GM21619 (cell line): Measurements from ENCODE around the gene BPIFB1.

ENCODE experiments used
- ATAC-seq: cut with Tn5 transposase; IDR thresholded peaks from one replicate; pipeline ENCODE4 v1.9.1; 2021; ENCODE audit not compliant: unreplicated experiment

Gene BPIFB1

GRCh38 chr20:33282991-33283555 lies at the start of gene BPIFB1:
BPIFB1 (plus strand) TSS chr20:33283214; CDS start chr20:33286074, 2,860 bp downstream.
- ATAC-seq: no peak

- ATAC-seq: no peak
These were observed 49.0 kb upstream of the BPIFB1 start for GRCh38 chr20:33234050-33234449.

GRCh38 chr20:33235696-33236095 lies 47.3 kb upstream of the BPIFB1 start, which contains the start of gene BPIFA1:
BPIFA1 (plus strand) TSS chr20:33235996; CDS start chr20:33237712, 1,716 bp downstream.
- no peak for ATAC-seq

- no peak for ATAC-seq
These were observed 46.7 kb upstream of the BPIFB1 start for GRCh38 chr20:33236351-33236750.

- ATAC-seq: no peak
These were observed 45.0 kb upstream of the BPIFB1 start for GRCh38 chr20:33237989-33238388.

- ATAC-seq: no peak
These were observed 43.6 kb upstream of the BPIFB1 start for GRCh38 chr20:33239418-33239817.

- no peak for ATAC-seq
These were observed 42.9 kb upstream of the BPIFB1 start for GRCh38 chr20:33239979-33240736.

GRCh38 chr20:33240923-33241322 lies 42.1 kb upstream of the BPIFB1 start:
- no peak for ATAC-seq

- ATAC-seq: no peak
These were observed 40.5 kb upstream of the BPIFB1 start for GRCh38 chr20:33242319-33243100.

- no peak for ATAC-seq
These were observed 36.9 kb upstream of the BPIFB1 start for GRCh38 chr20:33246077-33246476.

- ATAC-seq: no peak
These were observed 33.6 kb upstream of the BPIFB1 start for GRCh38 chr20:33249456-33249855.

- ATAC-seq: no peak
These were observed 32.3 kb upstream of the BPIFB1 start for GRCh38 chr20:33250666-33251065.

- no peak for ATAC-seq
These were observed 31.5 kb upstream of the BPIFB1 start for GRCh38 chr20:33251496-33251895.

- no peak for ATAC-seq
These were observed 30.6 kb upstream of the BPIFB1 start for GRCh38 chr20:33252460-33252859.

GRCh38 chr20:33255005-33255404 lies 28.0 kb upstream of the BPIFB1 start:
- ATAC-seq: no peak

GRCh38 chr20:33257237-33257636 lies 25.8 kb upstream of the BPIFB1 start:
- no peak for ATAC-seq

- ATAC-seq: no peak
These were observed 23.6 kb upstream of the BPIFB1 start for GRCh38 chr20:33259371-33259770.

- no peak for ATAC-seq
These were observed 21.5 kb upstream of the BPIFB1 start for GRCh38 chr20:33261465-33261864.

GRCh38 chr20:33262658-33263065 lies 20.4 kb upstream of the BPIFB1 start:
- no peak for ATAC-seq

- no peak for ATAC-seq
These were observed 19.2 kb upstream of the BPIFB1 start for GRCh38 chr20:33263784-33264183.

- no peak for ATAC-seq
These were observed 15.3 kb upstream of the BPIFB1 start for GRCh38 chr20:33267701-33268100.
